Renal cortical epithelial cell (primary cell): Measurements from ENCODE around the gene KRTAP6-1. TPM values are rescaled to one million over a fixed set of nuclear protein-coding genes. Genes with fewer than 3 reads are reported as not detected.

ENCODE experiments used
- DNase-seq: peaks from one replicate; pipeline ENCODE4 v3.0.0-alpha.2; 2011; ENCODE audit warnings: low read depth
- total RNA-seq: library from RNA; depleted of rRNA; stranded (reverse); fragments of >200 nt; gene quantifications from 2 replicates; pipeline ENCODE4 v1.2.3, GENCODE V29; 2014

The KRTAP6-1 gene
- total RNA-seq, 1 donor from 2014 or later: not detected

GRCh38 chr21:30577766-30578165 lies 36.0 kb downstream of the KRTAP6-1 start:
- DNase-seq: no peak

- no peak for DNase-seq
Measured at GRCh38 chr21:30567617-30568016, 46.1 kb downstream of the KRTAP6-1 start.

GRCh38 chr21:30563630-30564029 lies 50.1 kb downstream of the KRTAP6-1 start:
- DNase-seq: no peak

Other genes with a start within 250 kb of the KRTAP6-1 start
- not detected in 2 replicates for gene KRTAP13-2, start 241.7 kb downstream of the KRTAP6-1 start, total RNA-seq
- gene KRTAP13-1, start 217.9 kb downstream of the KRTAP6-1 start, total RNA-seq: not detected in 2 replicates
- not detected in 2 replicates for gene KRTAP13-3, start 188.0 kb downstream of the KRTAP6-1 start, total RNA-seq
- not detected in 2 replicates for gene KRTAP13-4, start 183.7 kb downstream of the KRTAP6-1 start, total RNA-seq
- gene KRTAP15-1, start 173.7 kb downstream of the KRTAP6-1 start, total RNA-seq: not detected in 2 replicates
- not detected in 2 replicates for gene KRTAP19-1, start 133.6 kb downstream of the KRTAP6-1 start, total RNA-seq
- gene KRTAP19-2, start 126.5 kb downstream of the KRTAP6-1 start, total RNA-seq: not detected in 2 replicates
- gene KRTAP19-3, start 121.9 kb downstream of the KRTAP6-1 start, total RNA-seq: not detected in 2 replicates
- not detected in 2 replicates for gene KRTAP19-4, start 116.8 kb downstream of the KRTAP6-1 start, total RNA-seq
- gene KRTAP19-5, start 111.8 kb downstream of the KRTAP6-1 start, total RNA-seq: not detected in 2 replicates
- gene KRTAP19-6, start 72.1 kb downstream of the KRTAP6-1 start, total RNA-seq: not detected in 2 replicates
- not detected in 2 replicates for gene KRTAP19-7, start 52.6 kb downstream of the KRTAP6-1 start, total RNA-seq
- not detected in 2 replicates for gene KRTAP22-2, start 23.5 kb downstream of the KRTAP6-1 start, total RNA-seq
- gene KRTAP6-3, start 21.5 kb downstream of the KRTAP6-1 start, total RNA-seq: not detected in 2 replicates
- gene KRTAP6-2, start 15.0 kb downstream of the KRTAP6-1 start, total RNA-seq: not detected in 2 replicates
- not detected in 2 replicates for gene KRTAP22-1, start 12.8 kb downstream of the KRTAP6-1 start, total RNA-seq
- gene KRTAP20-1, start 2.5 kb upstream of the KRTAP6-1 start, total RNA-seq: not detected in 2 replicates
- not detected in 2 replicates for gene KRTAP20-4, start 6.7 kb upstream of the KRTAP6-1 start, total RNA-seq
- not detected in 2 replicates for gene KRTAP20-2, start 21.3 kb upstream of the KRTAP6-1 start, total RNA-seq
- gene KRTAP20-3, start 28.9 kb upstream of the KRTAP6-1 start, total RNA-seq: not detected in 2 replicates
- gene KRTAP21-3, start 104.8 kb upstream of the KRTAP6-1 start, total RNA-seq: not detected in 2 replicates
- not detected in 2 replicates for gene KRTAP21-2, start 133.3 kb upstream of the KRTAP6-1 start, total RNA-seq
- gene KRTAP21-1, start 141.5 kb upstream of the KRTAP6-1 start, total RNA-seq: not detected in 2 replicates
- not detected in 2 replicates for gene KRTAP8-1, start 199.3 kb upstream of the KRTAP6-1 start, total RNA-seq
- not detected in 2 replicates for gene KRTAP7-1, start 215.8 kb upstream of the KRTAP6-1 start, total RNA-seq